Bronchial epithelial cell (primary cell): ENCODE data around the gene PSMD3. TPM values are rescaled to one million over a fixed set of nuclear protein-coding genes. Genes with fewer than 3 reads are reported as not detected.
A peak's percentile ranks its signal among the peaks of the same experiment; 100 is the strongest.

Experiments used
- DNase-seq: peaks from one replicate; pipeline ENCODE4 v3.0.0-alpha.2; 2010; ENCODE audit warnings: low read depth
- FAIRE-seq: peaks from 2 replicates; lab custom pipeline; 2011; peaks lifted over from hg19 to GRCh38; lab: Jason Lieb, UNC
- H3K27me3 ChIP-seq: 2 replicates; pipeline ENCODE4 v1.5.1; 2011; ENCODE audit warnings: low read length; ENCODE audit not compliant: control insufficient read depth, insufficient read depth
- H3K36me3 ChIP-seq: 2 replicates; pipeline ENCODE4 v1.5.1; 2011; ENCODE audit warnings: low read length; ENCODE audit not compliant: control insufficient read depth, insufficient read depth
- H3K4me3 ChIP-seq: 2 replicates; pipeline ENCODE4 v1.5.1; 2011; ENCODE audit warnings: mild to moderate bottlenecking, low read depth, low read length, control low read depth
- CTCF ChIP-seq: IDR thresholded peaks from 2 replicates; pipeline ENCODE4 v1.5.1; 2011; ENCODE audit warnings: mild to moderate bottlenecking, moderate library complexity, low read length, control low read depth, inconsistent platforms; ENCODE audit not compliant: insufficient read depth, severe bottlenecking
- total RNA-seq: library from RNA; depleted of rRNA; stranded (reverse); fragments of >200 nt; gene quantifications from 2 replicates; pipeline ENCODE4 v1.2.1, GENCODE V29; 2014

The PSMD3 gene
- total RNA-seq, 1 donor from 2014 or later, result 79.8 TPM

GRCh38 chr17:39962642-39963220 lies 17.9 kb upstream of the PSMD3 start, which contains the start of gene GSDMA:
GSDMA (plus strand) TSS chr17:39963004; CDS start chr17:39965688, 2,684 bp downstream.
- FAIRE-seq (no peak), DNase-seq (no peak)
- TF ChIP-seq CTCF, result no peak
- Histone ChIP-seq H3K4me3 (no peak within 1 kb of the TSS), H3K27me3 (no peaks in the 10 kb centered on the region), H3K36me3 (no peaks in the 10 kb centered on the region)

GRCh38 chr17:39963829-39964228 lies 16.8 kb upstream of the PSMD3 start:
- DNase-seq, result peak; percentile 98
- peak; percentile 93 for FAIRE-seq
- no peaks in the 10 kb centered on the region for H3K27me3 ChIP-seq
- TF ChIP-seq CTCF, result no peak
- H3K36me3 ChIP-seq, result no peaks in the 10 kb centered on the region
- H3K4me3 ChIP-seq, result no peak overlapping the region

GRCh38 chr17:39965017-39965699 lies 15.4 kb upstream of the PSMD3 start:
- no peak for FAIRE-seq
- no peak for TF ChIP-seq CTCF
- no peaks in the 10 kb centered on the region for H3K36me3 ChIP-seq
- H3K27me3 ChIP-seq, result no peaks in the 10 kb centered on the region
- no peak overlapping the region for H3K4me3 ChIP-seq
- DNase-seq, result no peak

- no peak for FAIRE-seq
Observed at GRCh38 chr17:39966771-39967170, 13.8 kb upstream of the PSMD3 start.

GRCh38 chr17:39968761-39969160 lies 11.8 kb upstream of the PSMD3 start:
- Histone ChIP-seq H3K27me3 (peaks cover 2% of the 10 kb centered on the region), H3K4me3 (no peak overlapping the region), H3K36me3 (no peaks in the 10 kb centered on the region)
- no peak for DNase-seq
- no peak for FAIRE-seq
- TF ChIP-seq CTCF, result no peak

More at GRCh38 chr17:39966771-39967170, 13.8 kb upstream of the PSMD3 start:
- Histone ChIP-seq H3K4me3 (no peak overlapping the region), H3K27me3 (peaks cover 2% of the 10 kb centered on the region), H3K36me3 (no peaks in the 10 kb centered on the region)
- DNase-seq, result no peak
- no peak for TF ChIP-seq CTCF
